Inflammatory macrophage (primary cell): ENCODE data around the gene XPA.

Experiments
- DNase-seq, 2 donors: peaks; one replicate each; pipeline ENCODE4 v3.0.0-alpha.2; 2020 to 2022

The XPA gene

GRCh38 chr9:97651646-97652045, 45.5 kb downstream of the XPA start:
- DNase-seq, result no peak

- no peak for DNase-seq
These were observed 49.1 kb downstream of the XPA start for GRCh38 chr9:97647996-97648395.

- no peak for DNase-seq
These were observed 51.4 kb downstream of the XPA start for GRCh38 chr9:97645720-97646119.

- no peak for DNase-seq
These were observed 56.8 kb downstream of the XPA start for GRCh38 chr9:97640325-97640724.

- DNase-seq, result peak in 1 of 2 donors; percentile 14
These were observed 58.5 kb downstream of the XPA start for GRCh38 chr9:97638666-97639065.

GRCh38 chr9:97636903-97637302, 60.2 kb downstream of the XPA start:
- no peak for DNase-seq

GRCh38 chr9:97635026-97635425, 62.1 kb downstream of the XPA start:
- DNase-seq, result no peak

- no peak for DNase-seq
These were observed 63.2 kb downstream of the XPA start for GRCh38 chr9:97633859-97634490.

GRCh38 chr9:97632985-97633858, 63.9 kb downstream of the XPA start, which contains the start of the genes NCBP1 and TSTD2:
Gene NCBP1, plus strand, starts transcription at chr9:97633821. Its CDS starts 61 bp downstream, at chr9:97633882.
Gene TSTD2, minus strand, starts transcription at chr9:97633368. Its CDS starts 5,806 bp downstream, at chr9:97627562.
- peak; percentile 98 to 99 for DNase-seq

- no peak for DNase-seq
These were observed 64.7 kb downstream of the XPA start for GRCh38 chr9:97632248-97632984.

GRCh38 chr9:97630591-97630990, 66.5 kb downstream of the XPA start:
- DNase-seq, result peak in 1 of 2 donors; percentile 20

GRCh38 chr9:97629156-97629555, 68.0 kb downstream of the XPA start:
- DNase-seq, result no peak

- DNase-seq, result no peak
These were observed 68.5 kb downstream of the XPA start for GRCh38 chr9:97628668-97629067.

GRCh38 chr9:97627624-97628023, 69.5 kb downstream of the XPA start:
- no peak for DNase-seq

- DNase-seq, result no peak
These were observed 71.5 kb downstream of the XPA start for GRCh38 chr9:97625620-97626019.
